ENCODE results near the gene GSTO2. TPM values are rescaled to one million over a fixed set of nuclear protein-coding genes. Genes with fewer than 3 reads are reported as not detected.

Gene GSTO2
- total and polyA plus RNA-seq, 2 of the 13 experiments (the other 11 are each of a cell fraction or from before 2014, with no cell fraction given): 2.1 to 7.9 TPM

- no peak for TF ChIP-seq THAP11 (CRISPR knock-in tag; IDR thresholded peaks at IDR 0.05)
- peak; percentile 41 for TF ChIP-seq HNF4A (CRISPR knock-in tag; IDR thresholded peaks at IDR 0.05)
- peak; percentile 35; the same call in 1 of the 2 replicates for TF ChIP-seq SAP130 (CRISPR knock-in tag; IDR thresholded peaks at IDR 0.05; ENCODE audit: low read depth)
- TF ChIP-seq ZBTB46 (CRISPR knock-in tag; IDR thresholded peaks at IDR 0.05; ENCODE audit: borderline replicate concordance): no peak
- peak; percentile 70 for TF ChIP-seq POLR2AphosphoS5 (IDR thresholded peaks at IDR 0.05; ENCODE audit: low read depth, low read length)
- TF ChIP-seq NCOR1 (IDR thresholded peaks at IDR 0.05; ENCODE audit: borderline replicate concordance, low read length): 0 out of 2 replicates have a peak, but pooled peaks have one; percentile 17
- TF ChIP-seq ZNF652 (CRISPR knock-in tag; IDR thresholded peaks at IDR 0.05; ENCODE audit: borderline replicate concordance, low read depth): 0 out of 2 replicates have a peak, but pooled peaks have one; percentile 7
- TF ChIP-seq ARNTL (CRISPR knock-in tag; IDR thresholded peaks at IDR 0.05): no peak
- no peak for TF ChIP-seq ZMAT3 (CRISPR knock-in tag; conservative IDR thresholded peaks at IDR 0.05)
- no peak for TF ChIP-seq ZNF225 (CRISPR knock-in tag; IDR thresholded peaks at IDR 0.05)
- no peak for TF ChIP-seq DPF2 (CRISPR knock-in tag; IDR thresholded peaks at IDR 0.05; ENCODE audit: borderline replicate concordance, low read depth)
- no peak for TF ChIP-seq PHF20 (CRISPR knock-in tag; IDR thresholded peaks at IDR 0.05)
- TF ChIP-seq ZNF672 (CRISPR knock-in tag; IDR thresholded peaks at IDR 0.05): no peak
- peak; percentile 29; the same call in 1 of the 2 replicates for TF ChIP-seq SIN3A (IDR thresholded peaks at IDR 0.05; ENCODE audit: borderline replicate concordance, low read depth, low read length)
- no peak for TF ChIP-seq ZNF704 (CRISPR knock-in tag; IDR thresholded peaks at IDR 0.05; ENCODE audit: borderline replicate concordance)
- no peak for TF ChIP-seq RARG (CRISPR knock-in tag; IDR thresholded peaks at IDR 0.05; ENCODE audit: low read depth)
- no peak for TF ChIP-seq ATF6 (CRISPR knock-in tag; conservative IDR thresholded peaks at IDR 0.05)
- 0 out of 2 replicates have a peak, but pooled peaks have one; percentile 11 for TF ChIP-seq ZFP1 (CRISPR knock-in tag; IDR thresholded peaks at IDR 0.05)
- TF ChIP-seq ZNF136 (CRISPR knock-in tag; IDR thresholded peaks at IDR 0.05; ENCODE audit: low read depth): no peak
- TF ChIP-seq SAFB2 (CRISPR knock-in tag; IDR thresholded peaks at IDR 0.05; ENCODE audit: borderline replicate concordance, low read depth): 0 out of 2 replicates have a peak, but pooled peaks have one; percentile 13
- TF ChIP-seq ZBTB3 (CRISPR knock-in tag; IDR thresholded peaks at IDR 0.05; ENCODE audit: borderline replicate concordance, low read depth): no peak
- TF ChIP-seq HMGXB4 (CRISPR knock-in tag; IDR thresholded peaks at IDR 0.05; ENCODE audit: borderline replicate concordance in 1 of 2, low read depth in 1 of 2): peak in 1 of 2 experiments; percentile 5; a peak in 1 of 4 replicates
These were observed 13.5 kb upstream of the GSTO2 start (continued) for GRCh38 chr10:104255311-104255981.

All from HepG2 (cell line).